GM23248 (cell line): ENCODE data around the gene STX18. TPM values are rescaled to one million over a fixed set of nuclear protein-coding genes. Genes with fewer than 3 reads are reported as not detected.
"Not testable (repeated sequence)": the region's sequence is repeated elsewhere in the genome, so short reads cannot be mapped to it uniquely, and the experiment has no call there.

Experiments
- DNase-seq: peaks from one replicate; pipeline ENCODE4 v3.0.0-alpha.2; 2015
- H2AFZ ChIP-seq: fragments of 200-600 bp; sonication (generic); 2 replicates; pipeline ENCODE4 v1.6.1; 2016; ENCODE audit warnings: antibody characterized with exemption
- H3F3A ChIP-seq: fragments of 200-600 bp; sonication (generic); 2 replicates; pipeline ENCODE4 v1.6.1; 2016; ENCODE audit warnings: mild to moderate bottlenecking, antibody characterized with exemption, mixed run types; ENCODE audit not compliant: insufficient read depth
- H3K27ac ChIP-seq: fragments of 200-600 bp; sonication (generic); 2 replicates; pipeline ENCODE4 v1.5.1; 2016; ENCODE audit warnings: mild to moderate bottlenecking
- H3K27me3 ChIP-seq: fragments of 200-600 bp; sonication (generic); replicated peaks from 2 replicates; pipeline ENCODE4 v1.6.1; 2016; ENCODE audit warnings: mild to moderate bottlenecking; ENCODE audit not compliant: insufficient read depth
- H3K36me3 ChIP-seq: fragments of 200-600 bp; sonication (generic); 2 replicates; pipeline ENCODE4 v1.6.1; 2016; ENCODE audit warnings: low read depth, mild to moderate bottlenecking
- H3K4me1 ChIP-seq: fragments of 200-600 bp; sonication (generic); 2 replicates; pipeline ENCODE4 v1.6.1; 2016; ENCODE audit warnings: mild to moderate bottlenecking; ENCODE audit not compliant: insufficient read depth
- H3K4me2 ChIP-seq: fragments of 200-600 bp; sonication (generic); one replicate; pipeline ENCODE4 v1.6.1; 2016; ENCODE audit warnings: mild to moderate bottlenecking; ENCODE audit not compliant: unreplicated experiment
- H3K4me3 ChIP-seq: fragments of 200-600 bp; sonication (generic); 2 replicates; pipeline ENCODE4 v1.5.1; 2016; ENCODE audit warnings: mild to moderate bottlenecking
- H3K79me2 ChIP-seq: fragments of 200-600 bp; sonication (generic); 2 replicates; pipeline ENCODE4 v1.6.1; 2016; ENCODE audit warnings: mild to moderate bottlenecking; ENCODE audit not compliant: insufficient read depth
- H3K9ac ChIP-seq: fragments of 200-600 bp; sonication (generic); 2 replicates; pipeline ENCODE4 v1.6.1; 2016; ENCODE audit warnings: mild to moderate bottlenecking
- H3K9me2 ChIP-seq: fragments of 200-600 bp; sonication (generic); 2 replicates; pipeline ENCODE4 v1.6.1; 2016; ENCODE audit warnings: mixed run types, mild to moderate bottlenecking, moderate library complexity; ENCODE audit not compliant: insufficient read depth
- H3K9me3 ChIP-seq: fragments of 200-600 bp; sonication (generic); one replicate; pipeline ENCODE4 v1.6.1; 2017; ENCODE audit warnings: low read depth
- H4K20me1 ChIP-seq: fragments of 200-600 bp; sonication (generic); 2 replicates; pipeline ENCODE4 v1.6.0; 2016; ENCODE audit not compliant: insufficient read depth
- EZH2 ChIP-seq: fragments of 200-600 bp; sonication (generic); IDR thresholded peaks from 2 replicates; pipeline ENCODE4 v1.6.1; 2018; ENCODE audit warnings: antibody characterized with exemption, mild to moderate bottlenecking; ENCODE audit not compliant: insufficient read depth, poor library complexity, severe bottlenecking
- EZH2phosphoT487 ChIP-seq: fragments of 200-600 bp; sonication (generic); IDR thresholded peaks from 2 replicates; pipeline ENCODE4 v1.6.1; 2018; ENCODE audit warnings: antibody characterized with exemption, moderate library complexity, mild to moderate bottlenecking, low read depth; ENCODE audit not compliant: insufficient read depth
- WGBS, 2 experiments: methylation state at CpG; one replicate each; pipeline ENCODE4 v1.1.6; 2015 to 2017; ENCODE audit warnings: low lambda C conversion rate in 2 of 2, low coverage in 1 of 2; ENCODE audit errors: missing lambda C conversion rate in 2 of 2; 5-methylcytosine and 5-hydroxymethylcytosine counted together
- in situ Hi-C: fragments of 300-500 bp; cut with MboI; formaldehyde crosslinking; loops from 2 replicates; pipeline ENCODE4 v1.15.0; 2020
- polyA plus RNA-seq: library from polyadenylated mRNA; unstranded; fragments of >200 nt; fragmentation: Nextera tagmentation; extraction: Ambion mirVana; gene quantifications from 2 replicates; pipeline ENCODE4 v1.2.1, GENCODE V29; 2016
- total RNA-seq: library from RNA; depleted of rRNA; stranded (reverse); fragments of >200 nt; shearing (Covaris generic); gene quantifications from 2 replicates; pipeline ENCODE4 v1.2.3, GENCODE V29; 2014

Gene STX18
- total and polyA plus RNA-seq, 2 experiments from 2014 or later, result 39.2 to 42.6 TPM

DNA sequence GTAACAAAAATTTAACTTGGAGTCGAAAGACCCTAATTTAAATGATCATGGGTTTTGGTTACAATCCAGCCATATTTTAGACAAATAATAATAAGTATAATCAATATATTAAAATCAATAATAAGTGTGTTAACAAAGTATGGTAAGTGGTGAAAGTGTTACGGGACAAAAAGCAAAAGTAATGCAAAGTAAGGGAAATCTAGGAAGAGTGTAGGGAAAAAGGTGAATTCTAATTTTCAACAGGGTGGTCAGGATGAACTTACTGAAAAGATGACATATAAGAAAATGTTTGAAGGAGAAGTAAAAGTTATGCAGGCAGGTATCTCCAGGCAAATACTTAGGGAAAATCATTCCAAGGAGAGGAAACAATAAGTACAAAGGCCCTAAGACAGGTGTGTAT lies 32.3 kb downstream of the STX18 start:
- Histone ChIP-seq H3K4me1 (no peaks in the 10 kb centered on the region), H3K4me2 (no peak overlapping the region), H3K9ac (no peak overlapping the region), H2AFZ (no peak overlapping the region), H4K20me1 (0 out of 2 replicates have a peak, but pooled peaks cover 3% of the 10 kb centered on the region), H3K9me2 (no peaks in the 10 kb centered on the region), H3K9me3 (no peaks in the 10 kb centered on the region), H3K4me3 (no peak overlapping the region), H3K27me3 (no peaks in the 10 kb centered on the region), H3K27ac (no peak overlapping the region), H3K79me2 (peaks cover 98% of the 10 kb centered on the region), H3K36me3 (no peaks in the 10 kb centered on the region), H3F3A (no peaks in the 10 kb centered on the region)
- 98 to 100% methylated on average over 2 of the region's 2 CpGs for WGBS, 2 experiments
- DNase-seq, result no peak
- TF ChIP-seq EZH2phosphoT487 (no peak), EZH2 (no peak)
- in situ Hi-C loops, result no loop called here

DNA sequence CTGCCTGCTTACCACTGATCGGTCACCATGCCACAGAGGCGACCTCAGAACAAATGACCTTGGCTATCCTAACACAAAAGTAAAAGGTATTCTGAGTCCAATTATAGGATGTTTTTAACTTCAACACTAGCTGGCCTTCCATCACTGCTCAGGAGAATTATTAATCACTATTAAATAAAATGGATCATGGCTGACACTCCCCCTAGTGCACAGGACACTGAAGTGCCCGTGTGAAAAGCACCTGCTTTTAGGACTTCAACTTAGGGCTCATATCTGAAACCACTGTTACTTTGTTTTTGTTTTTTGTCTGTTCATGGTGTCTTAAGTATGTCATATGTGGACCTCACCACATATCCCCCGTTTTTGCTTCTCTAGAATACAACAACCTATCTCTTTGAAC lies 33.9 kb downstream of the STX18 start:
- no peak overlapping the region for H3K27ac ChIP-seq
- no peaks in the 10 kb centered on the region for H3K36me3 ChIP-seq
- H4K20me1 ChIP-seq, result 0 out of 2 replicates have a peak, but pooled peaks cover 3% of the 10 kb centered on the region
- H2AFZ ChIP-seq, result no peak overlapping the region
- H3K4me3 ChIP-seq, result no peak overlapping the region
- H3K4me2 ChIP-seq, result no peak overlapping the region
- TF ChIP-seq EZH2 (no peak), EZH2phosphoT487 (no peak)
- H3K9ac ChIP-seq, result no peak overlapping the region
- H3K79me2 ChIP-seq, result peaks cover 96% of the 10 kb centered on the region
- DNase-seq, result no peak
- no peaks in the 10 kb centered on the region for H3K27me3 ChIP-seq
- in situ Hi-C loops, result no loop called here
- H3K4me1 ChIP-seq, result peaks cover 7% of the 10 kb centered on the region; the same call in 1 of the 2 replicates
- no peaks in the 10 kb centered on the region for H3K9me2 ChIP-seq
- 96 to 97% methylated on average over 4 of the region's 4 CpGs for WGBS, 2 experiments
- H3K9me3 ChIP-seq, result no peaks in the 10 kb centered on the region
- H3F3A ChIP-seq, result no peaks in the 10 kb centered on the region

- Histone ChIP-seq H3K9ac (no peak overlapping the region), H3K4me2 (no peak overlapping the region), H3K79me2 (peaks cover 96% of the 10 kb centered on the region), H3K9me3 (no peaks in the 10 kb centered on the region), H4K20me1 (0 out of 2 replicates have a peak, but pooled peaks cover 3% of the 10 kb centered on the region), H2AFZ (no peak overlapping the region), H3K4me3 (no peak overlapping the region), H3K9me2 (no peaks in the 10 kb centered on the region), H3K27me3 (no peaks in the 10 kb centered on the region), H3K36me3 (no peaks in the 10 kb centered on the region), H3K4me1 (peaks cover 7% of the 10 kb centered on the region; the same call in 1 of the 2 replicates), H3F3A (peaks cover under 1% of the 10 kb centered on the region; the same call in 1 of the 2 replicates), H3K27ac (no peak overlapping the region)
- TF ChIP-seq EZH2, result no peak
- WGBS, 2 experiments, result 92% methylated on average over 14 of the region's 14 CpGs
- no peak for DNase-seq
- in situ Hi-C loops, result no loop called here
Measured at GRCh38 chr4:4507403-4507802, 34.4 kb downstream of the STX18 start.

DNA sequence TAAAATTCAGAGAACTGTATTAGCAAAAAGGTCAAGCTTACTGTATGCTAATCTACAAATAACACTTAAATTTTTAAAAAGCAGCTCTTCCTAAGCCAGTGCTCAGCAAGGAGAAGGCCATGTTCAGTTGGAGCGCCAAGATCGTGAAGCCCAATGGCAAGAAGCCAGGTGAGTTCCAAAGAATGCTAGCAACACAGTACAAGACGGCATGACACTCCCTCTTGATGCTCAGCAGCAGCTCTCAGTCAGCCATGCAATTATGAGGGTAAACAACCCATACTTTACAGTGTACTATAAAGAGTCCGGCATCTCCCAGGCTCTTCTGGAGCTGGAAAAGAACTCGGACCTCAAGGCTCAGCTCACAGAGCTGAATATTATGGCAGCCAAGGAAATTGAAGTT lies 34.9 kb downstream of the STX18 start:
- Histone ChIP-seq H2AFZ (no peak overlapping the region), H3K27ac (no peak overlapping the region), H3K4me2 (no peak overlapping the region), H3K9me2 (no peaks in the 10 kb centered on the region), H3K4me1 (peaks cover 7% of the 10 kb centered on the region; the same call in 1 of the 2 replicates), H3K9me3 (no peaks in the 10 kb centered on the region), H3F3A (peaks cover 5% of the 10 kb centered on the region; the same call in 1 of the 2 replicates), H3K27me3 (no peaks in the 10 kb centered on the region), H3K79me2 (peaks cover 96% of the 10 kb centered on the region), H3K9ac (no peak overlapping the region), H4K20me1 (0 out of 2 replicates have a peak, but pooled peaks cover 3% of the 10 kb centered on the region), H3K36me3 (no peaks in the 10 kb centered on the region), H3K4me3 (no peak overlapping the region)
- no peak for DNase-seq
- 82 to 83% methylated on average over 5 of the region's 5 CpGs for WGBS, 2 experiments
- in situ Hi-C loops, result no loop called here
- TF ChIP-seq EZH2phosphoT487, result no peak
- no peak for TF ChIP-seq EZH2

DNA sequence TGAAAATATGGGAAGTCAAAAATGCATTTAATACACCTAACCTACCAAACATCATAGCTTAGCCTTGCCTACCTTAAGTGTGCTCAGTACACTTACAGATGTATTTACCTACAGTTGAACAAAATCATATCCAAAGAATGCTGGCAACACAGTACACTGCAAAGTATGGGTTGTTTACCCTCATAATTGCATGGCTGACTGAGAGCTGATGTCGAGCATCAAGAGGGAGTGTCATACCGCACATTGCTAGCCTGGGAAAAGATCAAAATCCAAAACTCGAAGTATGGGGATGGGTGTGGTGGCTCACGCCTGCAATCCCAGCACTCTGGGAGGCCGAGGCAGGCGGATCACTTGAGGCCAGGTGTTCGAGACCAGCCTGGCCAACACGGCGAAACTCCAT lies 36.6 kb downstream of the STX18 start:
- H3F3A ChIP-seq, in situ Hi-C loops, H3K4me1 ChIP-seq, H3K4me2 ChIP-seq, H2AFZ ChIP-seq, H3K4me3 ChIP-seq, H3K9me3 ChIP-seq, H3K27me3 ChIP-seq, H3K36me3 ChIP-seq, H3K27ac ChIP-seq, DNase-seq, H3K9ac ChIP-seq, H4K20me1 ChIP-seq, H3K9me2 ChIP-seq: not testable (repeated sequence)
- H3K79me2 ChIP-seq, result peaks cover 96% of the 10 kb centered on the region
- 93% methylated on average over 9 of the region's 9 CpGs for WGBS, 2 experiments
